OCI-LY1 (cell line): ENCODE measurements around the gene OLFM3.

ENCODE experiments used
- H2AFZ ChIP-seq: fragments of 200-600 bp; sonication (generic), shearing (Covaris generic); 2 replicates; pipeline ENCODE4 v1.6.0; 2014; ENCODE audit warnings: antibody characterized with exemption, mild to moderate bottlenecking, low read length
- H3F3A ChIP-seq: fragments of 200-600 bp; sonication (generic), shearing (Covaris generic); 2 replicates; pipeline ENCODE4 v1.6.0; 2014; ENCODE audit warnings: mild to moderate bottlenecking, antibody characterized with exemption, low read length, moderate library complexity; ENCODE audit not compliant: insufficient read depth
- H3K27ac ChIP-seq: fragments of 200-600 bp; sonication (generic); 2 replicates; pipeline ENCODE4 v1.5.1; 2014; ENCODE audit warnings: low read length, mixed run types, mild to moderate bottlenecking, low read depth; ENCODE audit not compliant: poor library complexity, severe bottlenecking
- H3K27me3 ChIP-seq: fragments of 200-600 bp; sonication (generic); 2 replicates; pipeline ENCODE4 v1.6.0; 2014; ENCODE audit warnings: antibody characterized with exemption, mild to moderate bottlenecking, low read length, moderate library complexity; ENCODE audit not compliant: insufficient read depth
- H3K36me3 ChIP-seq: fragments of 200-600 bp; sonication (generic); 2 replicates; pipeline ENCODE4 v1.6.1; 2014; ENCODE audit warnings: mild to moderate bottlenecking, antibody characterized with exemption, low read length, moderate library complexity, mixed read lengths; ENCODE audit not compliant: insufficient read depth
- H3K4me1 ChIP-seq: fragments of 200-600 bp; sonication (generic); 2 replicates; pipeline ENCODE4 v1.5.1; 2014; ENCODE audit warnings: mild to moderate bottlenecking, low read length, moderate library complexity; ENCODE audit not compliant: insufficient read depth, severe bottlenecking
- H3K4me2 ChIP-seq: fragments of 200-600 bp; sonication (generic), shearing (Covaris generic); 2 replicates; pipeline ENCODE4 v1.6.1; 2014; ENCODE audit warnings: low read length
- H3K4me3 ChIP-seq: fragments of 200-600 bp; sonication (generic); 2 replicates; pipeline ENCODE4 v1.5.1; 2014; ENCODE audit warnings: low read length, low read depth, mild to moderate bottlenecking, mixed read lengths; ENCODE audit not compliant: poor library complexity, severe bottlenecking
- H3K79me2 ChIP-seq: fragments of 200-600 bp; shearing (Covaris generic); 2 replicates; pipeline ENCODE4 v1.6.1; 2016; ENCODE audit warnings: mixed run types, low read length, mixed read lengths; ENCODE audit not compliant: insufficient read depth
- H3K9ac ChIP-seq: fragments of 200-600 bp; sonication (generic), shearing (Covaris generic); 2 replicates; pipeline ENCODE4 v1.6.1; 2014; ENCODE audit warnings: mild to moderate bottlenecking, low read length, mixed read lengths
- H3K9me2 ChIP-seq: fragments of 200-600 bp; sonication (generic), shearing (Covaris generic); 2 replicates; pipeline ENCODE4 v1.6.1; 2014; ENCODE audit warnings: low read depth, mild to moderate bottlenecking, low read length, mixed read lengths
- H3K9me3 ChIP-seq: fragments of 200-600 bp; shearing (Covaris generic); 2 replicates; pipeline ENCODE4 v1.6.1; 2014; ENCODE audit warnings: low read length, mixed read lengths
- H4K20me1 ChIP-seq: fragments of 200-600 bp; sonication (generic), shearing (Covaris generic); 2 replicates; pipeline ENCODE4 v1.6.0; 2016; ENCODE audit warnings: mild to moderate bottlenecking, low read length; ENCODE audit not compliant: insufficient read depth
- EZH2 ChIP-seq: fragments of 200-600 bp; sonication (generic), shearing (Covaris generic); IDR thresholded peaks from 2 replicates; pipeline ENCODE4 v1.8.0; 2017; ENCODE audit warnings: borderline replicate concordance, mixed run types, mild to moderate bottlenecking, antibody characterized with exemption, low read length, moderate library complexity, mixed read lengths
- TF ChIP-seq, protein P1 (sequence below): fragments of 200-600 bp; sonication (generic), shearing (Covaris generic); IDR thresholded peaks from 2 replicates; pipeline ENCODE4 v1.5.1; 2017; ENCODE audit warnings: mild to moderate bottlenecking, antibody characterized with exemption, low read length, moderate library complexity, mixed read lengths

The OLFM3 gene

DNA sequence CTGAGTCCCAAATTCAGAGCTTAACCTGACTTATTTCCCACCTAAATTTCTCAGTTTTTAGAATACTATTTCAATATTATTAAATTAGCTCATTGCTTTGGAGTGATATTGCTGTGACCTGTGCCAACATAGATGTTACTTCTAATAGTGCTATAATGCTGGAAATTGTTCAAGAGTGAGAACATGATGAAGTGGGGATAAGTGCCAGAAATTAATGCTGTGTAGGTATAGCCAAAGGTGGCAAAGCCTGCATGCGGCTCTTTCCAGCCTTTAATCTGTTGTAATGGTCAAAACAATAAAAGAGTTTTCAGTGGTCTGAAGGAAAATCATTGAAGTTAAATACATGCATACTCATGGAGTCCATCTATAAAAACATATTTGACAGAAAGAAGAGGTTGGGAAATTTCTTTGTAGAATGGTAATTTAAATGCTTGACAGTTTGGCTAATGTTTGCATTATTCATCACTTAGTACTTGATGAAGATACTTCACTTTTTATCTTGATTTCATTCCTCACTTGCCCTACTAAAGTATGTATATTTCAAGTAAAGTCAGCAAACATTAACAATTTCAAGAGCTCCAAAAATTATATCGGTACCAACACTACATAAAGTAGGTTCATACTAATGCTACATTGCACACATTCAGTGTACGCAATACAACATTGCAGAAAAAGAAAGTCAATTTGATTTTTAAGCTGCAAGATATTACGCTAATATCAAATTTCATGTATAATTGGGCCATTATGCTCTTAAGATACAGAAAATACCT, 82.1 kb downstream of the OLFM3 start:
- Histone ChIP-seq H2AFZ (no peak overlapping the region), H3K79me2 (no peaks in the 10 kb centered on the region), H3F3A (no peaks in the 10 kb centered on the region; the same call in 1 of the 2 replicates), H3K27ac (no peak overlapping the region), H3K4me3 (no peak overlapping the region), H3K4me1 (no peaks in the 10 kb centered on the region), H3K27me3 (no peaks in the 10 kb centered on the region), H3K9me2 (no peaks in the 10 kb centered on the region), H3K4me2 (no peak overlapping the region), H3K36me3 (no peaks in the 10 kb centered on the region), H3K9ac (no peak overlapping the region), H4K20me1 (no peaks in the 10 kb centered on the region), H3K9me3 (no peaks in the 10 kb centered on the region)
- TF ChIP-seq EZH2: no peak
- TF ChIP-seq, protein P1, sequence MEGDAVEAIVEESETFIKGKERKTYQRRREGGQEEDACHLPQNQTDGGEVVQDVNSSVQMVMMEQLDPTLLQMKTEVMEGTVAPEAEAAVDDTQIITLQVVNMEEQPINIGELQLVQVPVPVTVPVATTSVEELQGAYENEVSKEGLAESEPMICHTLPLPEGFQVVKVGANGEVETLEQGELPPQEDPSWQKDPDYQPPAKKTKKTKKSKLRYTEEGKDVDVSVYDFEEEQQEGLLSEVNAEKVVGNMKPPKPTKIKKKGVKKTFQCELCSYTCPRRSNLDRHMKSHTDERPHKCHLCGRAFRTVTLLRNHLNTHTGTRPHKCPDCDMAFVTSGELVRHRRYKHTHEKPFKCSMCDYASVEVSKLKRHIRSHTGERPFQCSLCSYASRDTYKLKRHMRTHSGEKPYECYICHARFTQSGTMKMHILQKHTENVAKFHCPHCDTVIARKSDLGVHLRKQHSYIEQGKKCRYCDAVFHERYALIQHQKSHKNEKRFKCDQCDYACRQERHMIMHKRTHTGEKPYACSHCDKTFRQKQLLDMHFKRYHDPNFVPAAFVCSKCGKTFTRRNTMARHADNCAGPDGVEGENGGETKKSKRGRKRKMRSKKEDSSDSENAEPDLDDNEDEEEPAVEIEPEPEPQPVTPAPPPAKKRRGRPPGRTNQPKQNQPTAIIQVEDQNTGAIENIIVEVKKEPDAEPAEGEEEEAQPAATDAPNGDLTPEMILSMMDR: no peak

DNA sequence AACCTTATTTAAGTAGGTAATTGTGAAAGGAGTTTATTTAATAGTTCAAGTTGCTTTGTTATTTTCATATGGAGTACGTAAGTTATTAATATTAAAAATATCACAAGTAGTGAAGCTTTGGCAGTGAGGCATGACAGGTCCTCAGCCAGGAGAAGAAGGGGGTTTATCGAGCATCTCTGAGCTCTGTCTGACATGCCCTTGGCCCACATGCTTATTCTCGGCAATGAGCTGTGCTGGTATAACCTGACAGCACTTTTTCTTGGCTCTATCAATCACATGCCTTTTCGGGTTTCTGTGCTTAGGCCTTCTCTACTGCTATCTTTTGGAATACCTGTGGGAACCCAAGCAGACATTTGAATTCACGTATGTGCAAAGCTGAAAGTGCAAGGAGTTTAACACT, 84.8 kb downstream of the OLFM3 start:
- H3K9me2 ChIP-seq: no peaks in the 10 kb centered on the region
- no peak overlapping the region for H2AFZ ChIP-seq
- H3K27me3 ChIP-seq: no peaks in the 10 kb centered on the region
- H3K4me1 ChIP-seq: no peaks in the 10 kb centered on the region
- no peaks in the 10 kb centered on the region; the same call in 1 of the 2 replicates for H3F3A ChIP-seq
- H4K20me1 ChIP-seq: no peaks in the 10 kb centered on the region
- H3K4me3 ChIP-seq: no peak overlapping the region
- TF ChIP-seq, protein P1: no peak
- TF ChIP-seq EZH2: no peak
- no peaks in the 10 kb centered on the region for H3K9me3 ChIP-seq
- H3K4me2 ChIP-seq: no peak overlapping the region
- H3K27ac ChIP-seq: no peak overlapping the region
- H3K9ac ChIP-seq: no peak overlapping the region
- H3K79me2 ChIP-seq: no peaks in the 10 kb centered on the region
- no peaks in the 10 kb centered on the region for H3K36me3 ChIP-seq

DNA sequence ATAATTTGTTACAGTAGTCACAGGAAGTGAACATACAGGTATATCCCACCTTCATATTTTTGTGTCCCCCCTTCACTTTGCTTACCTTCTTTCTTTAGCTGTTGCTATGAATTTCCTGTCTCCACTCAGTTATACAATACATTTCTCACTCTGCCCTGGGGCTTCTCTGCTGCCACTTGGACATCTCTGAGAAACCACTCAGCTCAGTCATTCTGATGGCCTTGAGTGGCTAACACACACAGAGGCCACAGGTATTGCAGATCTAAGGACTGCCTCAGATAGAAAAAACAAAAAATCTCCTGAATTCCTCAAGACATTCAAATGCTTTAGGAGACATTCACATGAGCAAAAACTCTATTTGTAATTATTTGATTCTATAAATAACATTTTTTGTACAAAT, 87.7 kb downstream of the OLFM3 start:
- Histone ChIP-seq H4K20me1 (no peaks in the 10 kb centered on the region), H3K4me1 (no peaks in the 10 kb centered on the region), H3K27ac (no peak overlapping the region), H3K36me3 (no peaks in the 10 kb centered on the region), H3K27me3 (no peaks in the 10 kb centered on the region), H2AFZ (no peak overlapping the region), H3K9me3 (no peaks in the 10 kb centered on the region), H3K9ac (no peak overlapping the region), H3F3A (no peaks in the 10 kb centered on the region; the same call in 1 of the 2 replicates), H3K4me2 (no peak overlapping the region), H3K79me2 (no peaks in the 10 kb centered on the region), H3K9me2 (no peaks in the 10 kb centered on the region), H3K4me3 (no peak overlapping the region)
- TF ChIP-seq EZH2: no peak
- TF ChIP-seq, protein P1: no peak
